HUDEP-2 (cell line): ENCODE measurements around the gene AQP2.
A peak's percentile ranks its signal among the peaks of the same experiment; 100 is the strongest.

Experiments
- DNase-seq, 76 experiments: peaks; one replicate each; lab custom pipeline; 2025; ENCODE audit not compliant: unreplicated experiment in 76 of 76; lab: John Stamatoyannopoulos, UW

Gene AQP2

DNA sequence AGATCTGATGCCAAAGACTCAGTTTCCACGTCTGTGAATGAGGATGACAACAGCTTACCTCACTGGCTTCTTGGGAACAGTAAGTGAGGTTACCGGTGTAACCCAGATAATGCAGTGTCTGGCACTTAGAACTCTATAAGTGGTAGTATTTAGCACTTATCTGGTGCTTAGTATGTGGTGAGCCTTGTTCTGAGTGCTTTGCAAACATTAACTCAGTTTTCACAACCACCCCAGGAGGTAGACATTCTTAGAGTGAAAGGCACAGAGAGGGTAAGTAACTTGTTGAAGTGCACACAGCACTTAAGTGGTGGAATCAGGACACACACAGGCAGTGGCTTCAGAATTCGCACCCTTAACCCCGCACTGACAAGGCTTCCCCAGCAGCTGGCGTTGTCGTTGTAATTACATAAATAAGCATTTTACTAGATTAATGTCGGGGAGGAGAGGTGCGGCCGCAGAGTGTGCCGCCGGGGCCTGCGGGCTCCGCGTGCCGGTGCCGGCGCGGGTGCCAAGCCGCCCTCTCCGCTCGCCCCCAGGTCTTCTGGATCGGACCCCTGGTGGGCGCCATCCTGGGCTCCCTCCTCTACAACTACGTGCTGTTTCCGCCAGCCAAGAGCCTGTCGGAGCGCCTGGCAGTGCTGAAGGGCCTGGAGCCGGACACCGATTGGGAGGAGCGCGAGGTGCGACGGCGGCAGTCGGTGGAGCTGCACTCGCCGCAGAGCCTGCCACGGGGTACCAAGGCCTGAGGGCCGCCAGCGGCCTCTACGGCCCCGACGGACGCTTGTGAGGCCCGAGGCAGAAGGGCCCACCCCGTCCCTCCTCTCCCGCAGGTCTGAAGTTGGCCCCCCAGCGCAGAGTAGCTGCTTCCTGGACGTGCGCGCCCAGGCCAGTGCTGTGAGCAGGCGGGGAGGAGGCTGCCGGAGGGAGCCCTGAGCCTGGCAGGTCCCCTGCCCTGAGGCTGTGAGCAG lies 4.6 kb downstream of the AQP2 start:
- no peak for DNase-seq

DNA sequence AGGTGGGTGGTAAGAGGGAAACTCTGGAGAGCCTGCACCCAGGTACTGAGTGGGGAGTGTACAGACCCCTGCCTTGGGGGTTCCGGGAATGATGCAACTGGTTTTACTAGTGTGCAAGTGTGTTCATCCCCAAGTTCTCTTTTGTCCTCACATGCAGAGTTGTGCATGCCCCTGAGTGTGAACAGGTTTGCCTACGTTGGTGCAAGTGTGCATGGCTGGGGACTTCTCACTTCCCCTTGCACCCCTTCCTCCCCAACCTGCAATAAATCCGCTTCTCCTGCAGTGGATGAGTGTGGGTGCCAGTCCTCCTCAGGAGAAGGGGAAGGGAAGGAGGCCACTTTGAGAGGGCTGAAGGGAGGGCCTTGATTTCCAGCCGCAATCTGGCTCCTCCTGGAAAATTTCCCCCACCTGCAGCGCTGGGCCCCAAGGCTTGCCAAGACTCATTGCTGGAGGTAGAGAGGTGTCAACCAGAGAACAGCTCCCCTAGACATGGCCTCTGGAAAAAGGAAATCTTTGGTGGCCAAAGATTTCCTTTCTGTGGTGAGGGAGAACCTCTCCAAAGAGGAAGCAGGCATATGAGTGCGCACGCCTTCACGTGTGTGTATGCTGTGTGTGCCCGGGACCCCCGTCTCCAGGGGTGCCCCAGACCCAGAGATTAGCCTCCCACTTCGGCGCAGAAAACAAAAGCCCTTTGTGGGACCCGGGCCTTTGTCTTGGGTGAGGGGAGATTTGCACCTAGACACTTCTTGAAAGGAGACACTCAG lies 5.5 kb downstream of the AQP2 start:
- no peak for DNase-seq

DNA sequence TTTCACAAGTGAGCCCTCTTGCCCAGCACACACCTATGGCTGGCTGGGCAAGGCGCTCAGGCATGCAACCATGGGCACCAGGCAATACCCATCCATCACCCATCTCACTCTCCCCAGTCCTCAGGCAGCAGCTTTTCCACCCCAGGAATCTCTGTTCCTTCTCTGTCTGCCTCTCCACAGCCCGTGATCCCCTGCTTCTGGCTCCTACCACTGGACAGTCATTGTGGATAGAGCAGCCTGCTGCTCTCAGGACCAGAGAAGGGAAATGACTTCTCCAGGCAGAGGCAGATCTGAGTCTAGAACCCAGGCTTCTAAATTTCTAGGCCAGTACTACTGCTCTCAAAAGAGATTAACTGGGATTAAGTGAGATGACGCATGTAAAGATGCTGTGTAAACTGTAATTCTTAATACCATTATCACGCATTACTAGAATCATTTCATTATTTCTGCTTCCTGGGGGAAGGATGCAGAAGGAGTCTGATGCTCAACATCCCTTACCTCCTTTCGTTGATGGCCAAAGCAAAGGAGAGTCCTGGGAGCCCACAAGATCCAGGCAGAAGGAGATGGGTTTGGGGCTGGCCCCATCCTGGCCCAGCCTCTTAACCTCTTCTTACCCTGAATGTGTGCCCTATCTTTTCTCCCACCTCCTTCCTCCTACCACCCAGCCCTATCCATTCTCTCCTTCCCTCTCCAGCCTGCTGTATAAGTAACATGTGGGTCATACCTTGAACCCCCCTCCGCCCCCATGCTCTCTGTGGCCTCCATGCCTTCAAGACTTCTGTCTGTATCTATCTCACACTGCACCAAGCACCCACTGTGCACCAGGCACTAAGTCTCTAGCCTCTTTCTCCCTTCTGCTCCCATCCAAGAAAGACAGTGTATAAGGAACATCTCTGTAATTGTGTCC lies 6.4 kb downstream of the AQP2 start:
- no peak for DNase-seq

DNA sequence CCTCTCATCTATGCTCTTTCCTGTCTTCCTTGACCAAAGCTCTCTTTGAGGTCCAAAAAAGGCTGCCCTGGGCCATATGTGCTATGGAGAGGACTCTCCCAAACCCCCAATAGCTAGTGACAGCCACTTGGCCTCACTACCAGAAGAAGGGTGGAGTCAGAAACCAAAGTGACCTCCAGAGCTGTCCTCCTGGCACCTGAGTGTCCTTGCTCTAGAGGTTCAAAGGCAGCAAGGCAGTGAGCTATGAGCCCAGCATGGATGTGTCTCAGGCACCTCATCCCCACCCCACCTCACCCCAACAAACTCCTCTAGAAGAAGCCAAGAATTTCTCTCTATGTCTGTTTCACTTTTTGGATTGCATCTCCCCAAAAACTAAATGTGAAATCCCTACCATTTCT lies 7.0 kb downstream of the AQP2 start:
- no peak for DNase-seq

DNA sequence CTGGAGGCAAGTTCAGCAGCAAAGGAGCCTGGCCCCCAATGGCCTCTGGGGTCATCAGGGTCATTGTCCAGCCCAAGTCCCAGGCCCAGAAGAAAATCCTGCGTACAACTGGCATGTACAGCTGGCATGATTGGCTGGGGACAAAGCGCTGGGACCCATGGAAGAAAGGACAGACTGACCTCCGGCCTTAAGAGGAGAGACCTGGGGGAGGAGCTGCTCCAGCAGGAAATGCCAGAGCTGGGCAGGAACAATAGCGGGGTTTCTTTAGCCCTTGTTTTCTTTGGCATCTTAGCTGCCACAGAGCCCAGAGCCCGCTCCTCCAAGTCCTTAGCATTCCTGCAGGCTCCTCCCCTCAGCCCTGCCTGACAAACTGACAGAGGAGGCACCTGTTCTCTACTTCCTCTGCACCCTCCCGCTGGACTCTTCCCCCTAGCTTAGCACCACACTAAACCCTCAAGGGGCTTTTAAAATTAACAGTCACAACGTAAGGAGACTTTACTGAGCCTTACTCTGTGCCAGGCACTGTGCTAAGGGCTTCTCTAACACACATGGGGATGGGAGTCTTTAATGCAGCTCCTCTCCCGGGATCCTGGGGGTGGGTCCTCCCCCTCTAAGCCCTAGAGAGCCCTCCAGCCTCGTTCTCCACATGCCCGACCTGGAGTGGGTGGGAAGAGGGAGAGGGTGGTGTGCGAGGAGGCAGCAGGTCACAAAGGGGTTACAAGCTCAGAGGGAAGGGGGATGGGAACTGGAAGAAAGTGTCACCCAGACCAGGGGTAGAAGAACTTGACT lies 9.3 kb downstream of the AQP2 start:
- no peak for DNase-seq

DNA sequence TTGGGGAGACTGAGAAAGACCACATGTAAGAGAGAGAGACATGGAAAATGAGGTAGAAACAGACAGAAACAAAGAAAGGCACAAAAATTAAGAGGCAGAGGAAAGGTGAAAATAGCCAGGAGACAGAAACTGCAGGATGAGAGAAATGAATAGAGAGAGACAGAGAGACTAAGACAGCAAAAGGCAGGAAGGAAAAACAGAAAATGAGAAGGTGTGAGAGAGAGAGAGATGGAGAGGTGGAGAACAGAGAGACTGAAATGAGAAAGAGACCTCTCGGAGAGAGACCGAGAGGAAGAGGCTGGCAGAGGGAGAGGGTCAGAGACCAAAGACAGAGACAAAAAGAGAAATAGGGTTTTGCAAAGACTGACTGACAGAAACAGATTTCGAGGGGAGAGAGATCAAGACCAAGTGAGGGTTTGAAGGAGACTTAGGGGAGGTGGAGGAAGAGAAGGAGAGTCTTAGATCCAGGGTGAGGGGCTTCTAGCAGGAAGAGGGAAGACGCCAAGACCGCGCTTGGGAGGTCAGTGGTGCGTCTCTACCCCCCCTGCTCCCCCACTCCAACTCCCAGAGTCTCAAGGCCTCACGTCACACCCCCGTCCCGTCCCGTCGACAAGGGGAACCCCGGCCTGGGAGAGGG lies 10.1 kb downstream of the AQP2 start:
- no peak for DNase-seq

DNA sequence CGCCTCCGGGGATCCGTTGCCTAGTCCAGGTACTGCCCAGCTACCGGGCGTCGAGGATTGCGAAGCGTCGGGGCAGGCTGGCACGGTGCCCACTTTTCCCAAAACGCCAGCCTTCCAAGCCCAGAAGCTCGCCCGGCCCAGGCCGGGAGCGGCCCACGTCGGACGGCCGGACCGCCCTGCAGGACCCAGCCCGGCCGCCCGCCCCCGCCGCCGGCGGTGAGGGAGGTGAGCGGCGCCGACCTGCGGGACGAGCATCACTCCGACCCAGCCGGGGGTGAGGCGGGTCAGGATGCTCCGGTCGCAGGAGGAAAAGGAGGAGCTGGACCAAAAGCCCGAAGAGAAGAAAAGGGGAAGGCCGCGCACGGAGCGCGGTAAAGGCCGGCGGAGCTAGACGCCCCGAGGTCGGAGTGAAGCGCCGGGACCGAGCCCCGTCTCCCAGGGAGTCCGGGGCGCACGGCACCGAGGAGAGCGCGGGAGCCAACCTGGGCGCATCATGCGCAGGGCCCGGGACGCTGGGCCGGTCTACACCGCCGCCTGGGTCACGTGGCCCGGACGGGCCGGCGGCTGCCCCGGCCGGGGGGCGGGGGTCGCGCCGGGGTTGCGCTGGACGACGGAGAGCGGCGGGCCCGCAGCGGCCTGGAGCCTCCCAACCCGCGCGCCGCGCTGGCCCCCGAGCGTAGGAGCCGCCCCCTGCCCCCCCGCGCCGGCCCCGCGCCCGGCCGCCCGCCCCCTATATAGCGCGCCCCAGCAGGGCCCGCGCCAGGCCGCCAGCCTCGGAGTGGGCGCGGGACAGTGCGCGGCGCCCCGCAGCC lies 10.8 kb downstream of the AQP2 start, which contains the start of gene AQP5:
Gene AQP5, plus strand, starts transcription at position 762 of the 812 bp plus-strand sequence. CDS start 146 bp downstream, outside the sequence.
- no peak for DNase-seq

DNA sequence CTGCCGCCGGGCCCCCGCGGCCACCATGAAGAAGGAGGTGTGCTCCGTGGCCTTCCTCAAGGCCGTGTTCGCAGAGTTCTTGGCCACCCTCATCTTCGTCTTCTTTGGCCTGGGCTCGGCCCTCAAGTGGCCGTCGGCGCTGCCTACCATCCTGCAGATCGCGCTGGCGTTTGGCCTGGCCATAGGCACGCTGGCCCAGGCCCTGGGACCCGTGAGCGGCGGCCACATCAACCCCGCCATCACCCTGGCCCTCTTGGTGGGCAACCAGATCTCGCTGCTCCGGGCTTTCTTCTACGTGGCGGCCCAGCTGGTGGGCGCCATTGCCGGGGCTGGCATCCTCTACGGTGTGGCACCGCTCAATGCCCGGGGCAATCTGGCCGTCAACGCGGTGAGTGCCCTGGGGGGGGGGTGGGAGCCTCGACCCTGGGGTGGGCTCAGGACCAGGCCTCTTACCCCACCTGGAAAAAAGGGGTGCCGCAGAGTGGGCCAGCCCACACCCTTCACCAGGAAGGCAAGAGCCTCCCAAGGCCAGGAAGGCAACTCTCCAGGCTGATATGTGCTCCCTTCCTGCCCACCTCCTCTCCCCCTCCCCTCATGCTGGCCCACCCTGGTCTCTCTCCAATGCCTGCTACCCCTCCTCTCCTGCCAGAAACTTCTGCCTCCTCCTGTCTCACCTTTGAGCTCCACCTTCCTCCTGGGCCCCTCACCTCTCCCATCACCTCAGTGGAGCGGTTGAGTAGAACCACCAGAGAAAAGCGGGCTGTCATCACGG lies 11.6 kb downstream of the AQP2 start:
- DNase-seq = no peak

DNA sequence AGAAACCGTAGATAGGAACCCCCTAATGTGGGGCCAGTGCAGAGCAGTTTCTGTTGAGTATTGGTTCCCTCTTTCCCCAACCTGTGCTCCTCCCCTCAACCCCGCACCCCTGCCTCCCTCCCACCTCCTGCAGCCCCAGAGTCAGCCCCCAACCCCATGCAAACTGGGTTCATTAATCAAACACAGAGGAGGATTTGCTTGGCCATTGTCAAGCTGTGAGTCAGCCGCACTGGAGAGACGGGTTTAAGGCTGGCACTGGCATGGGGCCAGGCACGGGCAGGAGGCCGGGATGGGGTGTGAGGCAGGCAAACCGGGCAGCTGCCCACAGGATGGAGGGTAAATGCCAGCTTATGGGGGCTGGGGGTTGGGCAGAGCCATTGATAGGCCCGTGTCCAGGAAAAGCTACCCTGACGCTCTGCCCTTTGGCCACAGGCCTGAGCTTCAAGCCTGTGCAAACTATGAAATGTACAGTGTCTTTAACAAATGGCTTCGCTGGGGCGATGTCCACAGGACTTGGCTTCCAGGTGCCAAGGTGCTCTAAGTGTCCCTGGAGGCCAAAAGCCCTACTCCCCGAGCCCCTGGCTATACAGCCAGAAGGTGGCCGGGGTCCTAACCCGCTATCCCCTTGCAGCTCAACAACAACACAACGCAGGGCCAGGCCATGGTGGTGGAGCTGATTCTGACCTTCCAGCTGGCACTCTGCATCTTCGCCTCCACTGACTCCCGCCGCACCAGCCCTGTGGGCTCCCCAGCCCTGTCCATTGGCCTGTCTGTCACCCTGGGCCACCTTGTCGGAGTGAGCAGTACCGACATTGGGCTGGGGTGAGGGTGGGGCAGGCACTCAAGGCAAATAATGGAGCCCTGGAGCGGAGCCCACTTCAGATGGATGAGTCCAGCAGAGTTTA lies 12.6 kb downstream of the AQP2 start:
- peak in 4 of 76 experiments; percentile 4 to 9 (median 8) for DNase-seq

DNA sequence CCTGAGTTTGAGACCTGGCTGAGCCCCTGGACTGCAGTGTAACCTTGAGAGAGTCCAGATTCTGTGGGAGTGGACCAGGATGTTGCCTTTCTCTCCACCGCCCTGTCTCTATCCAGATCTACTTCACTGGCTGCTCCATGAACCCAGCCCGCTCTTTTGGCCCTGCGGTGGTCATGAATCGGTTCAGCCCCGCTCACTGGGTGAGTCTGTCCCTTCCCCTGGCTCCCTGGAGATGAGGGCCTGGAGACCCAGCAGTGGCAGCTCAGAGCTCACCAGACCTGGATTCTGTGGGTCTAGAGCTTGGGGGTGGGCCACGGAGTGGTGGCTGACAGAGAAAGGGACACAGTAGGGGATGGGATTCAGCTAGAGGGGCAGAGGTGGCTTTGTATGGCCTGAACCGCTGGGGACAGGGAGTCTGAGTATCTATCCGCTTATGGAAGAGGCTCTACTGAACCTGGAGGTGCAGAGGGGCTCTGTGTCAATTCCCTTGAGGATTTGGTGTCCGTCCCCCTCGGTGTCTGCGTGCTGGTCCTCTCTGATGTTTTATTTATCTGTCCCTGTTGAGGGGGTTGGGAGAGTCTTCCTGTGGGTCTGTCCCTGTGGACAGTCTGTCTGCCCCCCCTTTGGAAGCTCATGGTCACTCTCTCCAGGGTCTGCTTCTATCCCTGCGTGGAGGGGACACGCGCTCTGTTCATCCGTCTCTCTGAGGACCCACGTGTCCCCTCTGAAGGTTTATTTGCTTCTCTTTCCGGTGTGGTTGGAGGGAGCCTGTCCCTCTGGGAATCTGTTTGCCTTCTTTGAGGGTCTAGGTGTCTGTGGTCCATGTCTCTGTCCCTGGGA lies 13.7 kb downstream of the AQP2 start:
- no peak for DNase-seq

DNA sequence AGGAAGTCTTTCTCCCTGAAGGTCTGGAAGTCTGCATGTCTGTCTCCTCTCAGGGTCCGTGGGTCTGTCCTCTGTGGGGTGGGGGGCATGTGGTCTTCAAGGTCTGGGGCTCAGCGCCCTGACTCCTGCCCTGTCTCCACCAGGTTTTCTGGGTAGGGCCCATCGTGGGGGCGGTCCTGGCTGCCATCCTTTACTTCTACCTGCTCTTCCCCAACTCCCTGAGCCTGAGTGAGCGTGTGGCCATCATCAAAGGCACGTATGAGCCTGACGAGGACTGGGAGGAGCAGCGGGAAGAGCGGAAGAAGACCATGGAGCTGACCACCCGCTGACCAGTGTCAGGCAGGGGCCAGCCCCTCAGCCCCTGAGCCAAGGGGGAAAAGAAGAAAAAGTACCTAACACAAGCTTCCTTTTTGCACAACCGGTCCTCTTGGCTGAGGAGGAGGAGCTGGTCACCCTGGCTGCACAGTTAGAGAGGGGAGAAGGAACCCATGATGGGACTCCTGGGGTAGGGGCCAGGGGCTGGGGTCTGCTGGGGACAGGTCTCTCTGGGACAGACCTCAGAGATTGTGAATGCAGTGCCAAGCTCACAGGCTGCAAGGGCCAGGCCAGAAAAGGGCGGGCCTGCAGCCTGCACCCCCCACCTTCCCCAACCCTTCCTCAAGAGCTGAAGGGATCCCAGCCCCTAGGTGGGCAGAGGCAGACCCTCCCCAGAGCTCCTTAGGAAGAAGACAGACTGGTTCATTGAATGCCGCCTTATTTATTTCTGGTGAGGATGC lies 14.5 kb downstream of the AQP2 start:
- DNase-seq = no peak

DNA sequence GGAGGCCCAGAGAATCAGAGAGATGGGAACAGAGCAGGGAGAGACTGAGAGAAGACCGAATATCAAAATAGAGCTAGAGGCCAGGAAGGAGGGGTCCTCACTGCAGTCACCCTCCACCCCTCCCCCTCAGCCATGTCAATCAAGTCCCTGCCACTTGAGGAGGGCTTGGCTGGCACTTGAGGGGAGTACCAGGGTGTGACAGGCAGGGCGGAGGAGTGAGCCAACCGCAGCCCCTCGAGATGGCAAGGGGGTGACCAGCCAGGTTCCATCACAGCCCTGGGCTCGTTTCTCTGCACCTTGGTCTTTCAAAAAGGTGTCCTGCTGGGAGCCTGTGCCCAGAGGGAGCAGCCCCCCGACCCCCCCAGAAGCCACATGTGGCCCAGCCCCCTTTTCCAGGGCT lies 15.3 kb downstream of the AQP2 start:
- no peak for DNase-seq

DNA sequence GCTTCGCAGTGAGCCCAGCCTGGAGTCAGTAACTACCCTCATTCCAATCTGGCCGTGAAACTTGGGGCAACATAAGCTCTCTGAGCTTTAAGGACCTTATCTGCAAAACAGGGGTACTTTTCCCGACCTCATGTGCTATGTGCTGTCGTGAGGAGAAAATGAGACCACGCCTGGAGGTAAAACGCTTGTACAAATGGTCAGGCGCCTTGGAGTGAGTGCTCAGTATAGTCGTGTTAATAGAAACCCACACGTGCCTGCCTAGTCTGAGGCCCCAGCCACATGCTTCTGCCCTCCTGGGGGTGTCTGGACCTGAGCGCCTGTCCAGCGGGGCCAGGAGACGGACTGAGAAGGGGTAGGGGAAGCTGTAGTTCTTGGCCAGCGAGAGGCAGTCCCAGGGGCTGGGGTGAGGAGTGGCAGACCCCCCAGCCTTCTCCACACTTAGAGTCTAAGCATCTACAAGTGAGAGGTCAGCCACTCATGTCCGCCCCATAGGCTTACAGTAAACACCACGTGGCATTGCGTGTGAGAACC lies 16.0 kb downstream of the AQP2 start:
- no peak for DNase-seq

DNA sequence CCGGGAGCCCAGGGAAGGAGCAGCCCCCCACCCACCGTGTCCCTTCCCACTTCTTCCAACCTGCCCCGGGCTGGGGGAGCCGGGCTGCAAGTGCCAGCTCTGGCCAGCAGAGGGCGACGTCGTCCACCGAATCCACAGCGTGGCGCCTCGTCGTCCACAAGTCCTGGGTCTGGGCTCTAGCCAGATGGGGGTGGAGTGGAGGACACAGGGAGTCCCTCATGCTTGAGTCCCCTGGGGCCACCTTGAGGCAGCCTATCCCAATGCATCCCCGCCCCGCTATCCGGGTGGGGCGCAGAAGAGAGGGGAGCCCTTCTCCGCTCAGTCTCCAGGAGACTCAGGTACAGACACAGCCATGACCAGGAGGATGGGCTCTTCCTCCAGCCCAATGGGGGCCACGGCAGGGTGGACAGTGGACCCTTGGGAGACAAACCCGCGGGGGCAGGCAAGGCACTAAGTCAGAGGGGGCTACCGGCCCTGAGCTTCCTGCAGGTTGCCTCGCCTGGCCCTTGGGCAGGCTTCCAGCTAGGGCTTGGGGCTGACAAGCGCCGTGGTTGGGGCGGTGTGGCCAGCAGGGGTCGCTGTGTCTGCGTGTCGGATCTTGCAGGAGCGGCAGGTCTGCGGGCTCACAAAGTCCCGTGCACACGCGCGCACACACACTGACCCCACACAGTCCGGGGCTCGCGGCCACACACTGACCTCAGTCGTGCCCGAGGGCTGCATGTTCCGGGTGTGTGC lies 16.7 kb downstream of the AQP2 start:
- DNase-seq = peak in 74 of 76 experiments; percentile 11 to 97 (median 78)
